Islet of Langerhans (tissue), 1 donor: ENCODE measurements around the gene TCF19.

Source experiments
- FAIRE-seq: peaks from one replicate; lab custom pipeline; 2011; peaks lifted over from hg19 to GRCh38; lab: Jason Lieb, UNC

The TCF19 gene

DNA sequence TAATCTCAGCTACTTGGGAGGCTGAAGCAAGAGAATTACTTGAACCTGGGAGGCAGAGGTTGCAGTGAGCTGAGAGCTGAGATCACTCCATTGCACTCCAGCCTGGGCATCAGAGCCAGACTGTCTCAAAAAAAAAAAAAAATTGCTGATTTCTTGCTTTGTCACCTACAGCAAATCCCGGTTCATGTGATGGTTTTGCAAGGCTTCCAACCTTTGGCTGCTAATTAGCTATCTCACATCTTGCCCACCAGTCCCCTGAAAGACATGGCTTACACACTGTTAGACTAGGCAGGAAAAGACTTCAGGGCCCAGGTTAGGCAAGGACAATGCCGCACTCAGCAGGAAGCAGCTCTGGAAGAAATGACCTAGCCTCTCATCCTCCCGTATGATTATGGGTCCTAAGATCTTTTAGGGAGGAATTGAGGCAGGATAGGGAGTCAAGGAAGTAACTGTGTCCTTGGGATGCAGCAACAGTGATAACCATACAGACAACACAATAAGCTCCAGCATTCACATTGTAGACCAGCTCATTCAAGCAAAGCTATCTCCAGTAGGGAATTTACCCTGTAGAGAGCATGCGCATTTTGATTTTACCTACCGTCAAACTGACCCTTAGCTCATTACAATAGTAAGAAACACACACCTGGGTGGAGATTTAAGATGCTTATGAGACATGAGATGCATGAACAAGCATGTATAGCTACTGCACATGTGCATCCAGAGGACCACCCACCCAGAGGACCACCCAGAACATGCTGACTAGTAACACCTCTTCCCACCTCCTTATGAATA, 52.5 kb downstream of the TCF19 start:
- FAIRE-seq, result no peak
